Measurements from ENCODE around the gene DDIT3.

DDIT3 gene

GRCh38 chr12:57546438-57547287, 26.3 kb upstream of the DDIT3 start, which contains the start of gene DCTN2:
TSS of gene DCTN2 (minus strand) at chr12:57547192. CDS start at chr12:57547063, 129 bp downstream.
- peak; percentile 98 for DNase-seq

- no peak for DNase-seq
These were observed 25.6 kb upstream of the DDIT3 start for GRCh38 chr12:57545809-57546437.

GRCh38 chr12:57543581-57543980, 23.3 kb upstream of the DDIT3 start:
- no peak for DNase-seq

GRCh38 chr12:57541717-57542116, 21.4 kb upstream of the DDIT3 start:
- DNase-seq, result no peak

GRCh38 chr12:57541001-57541400, 20.7 kb upstream of the DDIT3 start:
- DNase-seq, result no peak

- no peak for DNase-seq
These were observed 18.9 kb upstream of the DDIT3 start for GRCh38 chr12:57539134-57539768.

- DNase-seq, result no peak
These were observed 16.3 kb upstream of the DDIT3 start for GRCh38 chr12:57536597-57536942.

- DNase-seq, result no peak
These were observed 15.7 kb upstream of the DDIT3 start for GRCh38 chr12:57535764-57536596.

- DNase-seq, result no peak
These were observed 14.8 kb upstream of the DDIT3 start for GRCh38 chr12:57534991-57535543.

GRCh38 chr12:57534250-57534649, 13.9 kb upstream of the DDIT3 start:
- DNase-seq, result no peak

GRCh38 chr12:57533108-57533507, 12.8 kb upstream of the DDIT3 start:
- DNase-seq, result no peak

GRCh38 chr12:57531836-57532235, 11.5 kb upstream of the DDIT3 start:
- DNase-seq, result no peak

GRCh38 chr12:57530396-57531142, 10.3 kb upstream of the DDIT3 start:
- no peak for DNase-seq

GRCh38 chr12:57529831-57530230, 9.5 kb upstream of the DDIT3 start:
- DNase-seq, result no peak

GRCh38 chr12:57528831-57529555, 8.7 kb upstream of the DDIT3 start:
- DNase-seq, result no peak

- DNase-seq, result no peak
These were observed 7.9 kb upstream of the DDIT3 start for GRCh38 chr12:57528176-57528575.

- no peak for DNase-seq
These were observed 6.9 kb upstream of the DDIT3 start for GRCh38 chr12:57527184-57527583.

- DNase-seq, result no peak
These were observed 6.3 kb upstream of the DDIT3 start for GRCh38 chr12:57526477-57527126.

GRCh38 chr12:57525615-57526383, 5.5 kb upstream of the DDIT3 start:
- DNase-seq, result no peak
